Gastroesophageal sphincter (tissue), 4 donors: ENCODE measurements around the gene C10orf90. TPM values are rescaled to one million over a fixed set of nuclear protein-coding genes. Genes with fewer than 3 reads are reported as not detected.

Experiments used
- ATAC-seq: fragments of 150-250 bp; one replicate; pipeline ENCODE4 v1.9.1; 2016; ENCODE audit warnings: mild to moderate bottlenecking, moderate library complexity
- H3K27ac ChIP-seq, 4 donors: fragments of 200-600 bp; sonication (generic) in 3 of 4; 1 replicate in 3 of 4; 2 replicates in 1 of 4; pipeline ENCODE4 v1.5.1; 2016 to 2019
- H3K27me3 ChIP-seq: fragments of 200-600 bp; sonication (generic); one replicate; pipeline ENCODE4 v1.5.1; 2019
- H3K36me3 ChIP-seq, 2 donors: fragments of 200-600 bp; sonication (generic); one replicate each; pipeline ENCODE4 v1.5.1; 2019; ENCODE audit warnings: control low read depth in 1 of 2
- H3K4me1 ChIP-seq, 3 donors: fragments of 200-600 bp; sonication (generic); 1 replicate in 2 of 3; 2 replicates in 1 of 3; pipeline ENCODE4 v1.5.1; 2016 to 2019; ENCODE audit warnings: control low read depth in 2 of 3
- H3K4me3 ChIP-seq, 2 donors: fragments of 200-600 bp; sonication (generic); one replicate each; pipeline ENCODE4 v1.5.1; 2019; ENCODE audit warnings: mild to moderate bottlenecking in 1 of 2, moderate library complexity in 1 of 2
- H3K9me3 ChIP-seq, 3 donors: fragments of 200-600 bp; sonication (generic); one replicate each; pipeline ENCODE4 v1.5.1; 2017 to 2019; ENCODE audit warnings: control low read depth in 2 of 3
- EP300 ChIP-seq: sonication (generic); formaldehyde crosslinking; IDR thresholded peaks from one replicate; pipeline ENCODE4 v1.6.1; 2017; ENCODE audit warnings: antibody characterized with exemption, mild to moderate bottlenecking
- POLR2A ChIP-seq, 2 donors: fragments of 450-650 bp; IDR thresholded peaks; one replicate each; pipeline ENCODE4 v1.6.1; 2017; ENCODE audit warnings: antibody characterized with exemption in 2 of 2, mild to moderate bottlenecking in 2 of 2, moderate library complexity in 1 of 2
- POLR2AphosphoS5 ChIP-seq: sonication (generic); formaldehyde crosslinking; IDR thresholded peaks from one replicate; pipeline ENCODE4 v1.6.1; 2017; ENCODE audit warnings: antibody characterized with exemption
- WGBS, 2 donors: methylation state at CpG; one replicate each; pipeline ENCODE4 v1.1.5; 2018; ENCODE audit warnings: low coverage in 1 of 2; 5-methylcytosine and 5-hydroxymethylcytosine counted together
- total RNA-seq, 4 donors: library from RNA; depleted of rRNA; stranded (reverse); fragments of >200 nt; gene quantifications; one replicate each; pipeline ENCODE4 v1.1.0, GENCODE V29; 2016
- TF ChIP-seq, protein P1 (sequence below), 4 experiments: fragments of 200-600 bp in 2 of 4; fragments of 450-650 bp in 2 of 4; sonication (generic) in 1 of 4; IDR thresholded peaks; one replicate each; pipeline ENCODE4 v1.5.1; 2017 to 2019; ENCODE audit warnings: antibody characterized with exemption in 4 of 4, mild to moderate bottlenecking in 2 of 4, moderate library complexity in 2 of 4

Gene C10orf90
- total RNA-seq, 4 donors from 2014 or later, result not detected

DNA sequence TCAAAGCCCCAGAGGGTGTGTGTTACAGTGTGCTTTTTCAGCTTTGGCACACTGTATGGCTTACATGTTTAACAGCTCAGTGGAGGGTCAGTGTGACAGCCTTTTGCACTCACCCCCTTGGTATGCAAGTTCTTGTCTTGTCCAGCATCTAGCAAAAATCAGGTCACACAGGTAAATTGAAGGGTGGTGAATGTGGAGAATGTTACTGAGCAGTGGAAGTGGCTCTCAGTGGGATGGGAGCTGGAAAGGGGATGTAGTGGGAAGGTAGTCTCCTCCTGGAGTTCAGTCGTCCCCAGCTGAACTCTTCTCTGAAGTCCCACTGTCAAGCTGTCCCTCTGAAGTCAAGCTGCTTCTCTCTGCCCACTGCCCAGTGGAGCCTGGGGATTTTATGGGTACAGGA lies 21.0 kb upstream of the C10orf90 start:
- Histone ChIP-seq H3K27me3 (peaks cover 7% of the 10 kb centered on the region), H3K36me3 (no peaks in the 10 kb centered on the region), H3K9me3 (peaks cover 0 to 17% (median 0%) of the 10 kb centered on the region in 3 donors), H3K4me1 (no peaks in the 10 kb centered on the region), H3K27ac (no peak overlapping the region), H3K4me3 (no peak overlapping the region)
- no peak for ATAC-seq
- no peak for TF ChIP-seq EP300
- TF ChIP-seq, protein P1, sequence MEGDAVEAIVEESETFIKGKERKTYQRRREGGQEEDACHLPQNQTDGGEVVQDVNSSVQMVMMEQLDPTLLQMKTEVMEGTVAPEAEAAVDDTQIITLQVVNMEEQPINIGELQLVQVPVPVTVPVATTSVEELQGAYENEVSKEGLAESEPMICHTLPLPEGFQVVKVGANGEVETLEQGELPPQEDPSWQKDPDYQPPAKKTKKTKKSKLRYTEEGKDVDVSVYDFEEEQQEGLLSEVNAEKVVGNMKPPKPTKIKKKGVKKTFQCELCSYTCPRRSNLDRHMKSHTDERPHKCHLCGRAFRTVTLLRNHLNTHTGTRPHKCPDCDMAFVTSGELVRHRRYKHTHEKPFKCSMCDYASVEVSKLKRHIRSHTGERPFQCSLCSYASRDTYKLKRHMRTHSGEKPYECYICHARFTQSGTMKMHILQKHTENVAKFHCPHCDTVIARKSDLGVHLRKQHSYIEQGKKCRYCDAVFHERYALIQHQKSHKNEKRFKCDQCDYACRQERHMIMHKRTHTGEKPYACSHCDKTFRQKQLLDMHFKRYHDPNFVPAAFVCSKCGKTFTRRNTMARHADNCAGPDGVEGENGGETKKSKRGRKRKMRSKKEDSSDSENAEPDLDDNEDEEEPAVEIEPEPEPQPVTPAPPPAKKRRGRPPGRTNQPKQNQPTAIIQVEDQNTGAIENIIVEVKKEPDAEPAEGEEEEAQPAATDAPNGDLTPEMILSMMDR (IDR thresholded peaks at IDR 0.05), result no peak
- TF ChIP-seq POLR2A (IDR thresholded peaks at IDR 0.05), result no peak
- no CpG with 5 or more reads among the region's 1 CpG for WGBS, 2 donors

DNA sequence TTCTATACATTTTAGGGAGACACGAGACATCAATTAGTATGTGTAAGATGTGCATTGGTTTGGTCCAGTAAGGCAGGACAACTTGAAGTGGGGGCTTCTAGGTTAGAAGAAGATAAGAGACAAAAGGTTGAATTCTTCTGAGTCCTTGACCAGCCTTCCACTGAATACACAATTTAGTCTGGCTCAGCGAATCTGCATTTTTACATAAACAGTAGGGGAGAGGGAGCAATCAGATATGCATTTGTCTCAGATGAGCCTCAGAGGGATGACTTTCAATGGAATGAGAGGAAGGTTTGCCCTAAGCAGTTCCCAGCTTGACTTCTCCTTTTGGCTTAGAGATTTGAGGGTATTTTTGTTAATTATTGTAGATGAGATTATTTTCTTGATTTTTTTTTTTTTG lies 20.0 kb upstream of the C10orf90 start:
- WGBS, 2 donors, result 34 to 55% methylated on average over 2 of the region's 2 CpGs
- no peak for ATAC-seq
- no peaks in the 10 kb centered on the region for H3K36me3 ChIP-seq
- TF ChIP-seq POLR2AphosphoS5 (no peak), POLR2A (IDR thresholded peaks at IDR 0.05) (no peak), EP300 (no peak)
- TF ChIP-seq, protein P1 (IDR thresholded peaks at IDR 0.05), result no peak
- peaks cover 7% of the 10 kb centered on the region for H3K27me3 ChIP-seq
- H3K27ac ChIP-seq, result no peak overlapping the region
- no peaks in the 10 kb centered on the region for H3K4me1 ChIP-seq
- no peak overlapping the region for H3K4me3 ChIP-seq
- peaks cover 0 to 17% (median 0%) of the 10 kb centered on the region in 3 donors for H3K9me3 ChIP-seq

DNA sequence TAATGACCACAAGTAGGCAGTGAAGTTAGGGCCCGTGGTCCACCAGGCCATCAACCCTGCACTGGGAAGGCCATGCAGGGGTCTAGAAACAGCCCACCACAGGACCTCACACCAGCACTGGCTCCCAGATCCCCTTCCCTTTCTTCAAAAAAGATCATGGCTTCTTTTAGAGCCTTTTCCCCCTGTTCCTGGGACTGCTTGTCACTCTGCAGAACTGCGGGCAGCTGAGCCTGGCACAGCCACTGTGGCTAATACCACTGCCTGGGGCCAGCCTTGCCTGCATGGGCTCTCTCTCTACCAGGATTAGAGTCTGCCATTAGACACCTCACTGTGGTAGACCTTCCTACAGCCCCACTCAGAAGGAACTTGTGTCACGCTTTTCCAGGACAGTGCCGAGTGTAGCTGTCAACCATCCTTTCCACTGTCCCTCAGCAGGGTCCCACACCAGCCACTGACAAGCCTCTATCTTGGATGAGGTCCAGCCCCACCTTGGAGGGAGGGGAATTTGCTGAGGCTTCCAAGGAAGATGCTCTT lies 19.0 kb upstream of the C10orf90 start:
- no peak for ATAC-seq
- no peak overlapping the region for H3K4me3 ChIP-seq
- no peaks in the 10 kb centered on the region for H3K4me1 ChIP-seq
- H3K27ac ChIP-seq, result no peak overlapping the region
- WGBS, 2 donors, result 92% methylated on average over 2 of the region's 4 CpGs; no CpG with 5 or more reads in 1 of the 2 donors
- H3K36me3 ChIP-seq, result no peaks in the 10 kb centered on the region
- H3K9me3 ChIP-seq, result peaks cover 0 to 17% (median 0%) of the 10 kb centered on the region in 3 donors
- TF ChIP-seq, protein P1 (IDR thresholded peaks at IDR 0.05), result no peak
- TF ChIP-seq EP300, result no peak
- no peak for TF ChIP-seq POLR2AphosphoS5
- TF ChIP-seq POLR2A (IDR thresholded peaks at IDR 0.05), result no peak
- H3K27me3 ChIP-seq, result peaks cover 7% of the 10 kb centered on the region

DNA sequence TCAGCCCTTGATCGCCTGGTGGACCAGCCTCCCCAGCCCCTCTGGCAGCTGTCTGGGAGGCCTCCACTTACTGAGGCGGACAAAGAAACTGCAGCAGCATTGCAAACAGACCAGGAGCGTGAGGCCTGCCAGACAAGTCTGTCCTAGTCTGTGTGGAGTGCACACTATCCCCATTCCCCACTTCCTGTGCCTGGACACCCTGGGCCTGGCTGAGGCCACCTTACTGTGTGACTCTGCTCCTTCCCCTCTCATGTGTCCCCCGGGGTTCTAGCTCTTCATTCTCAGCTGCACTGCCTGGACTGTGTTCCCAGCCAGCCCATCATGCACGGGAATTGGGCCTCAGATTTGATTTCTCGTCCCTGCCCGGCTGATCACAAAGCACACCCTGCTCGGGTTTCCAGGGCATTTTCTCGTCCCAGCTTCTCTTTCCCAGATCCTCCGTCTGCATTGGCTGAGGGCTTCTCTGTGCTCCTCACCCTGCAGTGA lies 16.7 kb upstream of the C10orf90 start:
- H3K27ac ChIP-seq, result no peak overlapping the region
- TF ChIP-seq POLR2A (IDR thresholded peaks at IDR 0.05) (no peak), POLR2AphosphoS5 (no peak), EP300 (no peak)
- TF ChIP-seq, protein P1 (IDR thresholded peaks at IDR 0.05), result no peak
- peaks cover 7% of the 10 kb centered on the region for H3K27me3 ChIP-seq
- peaks cover 0 to 10% (median 0%) of the 10 kb centered on the region in 3 donors for H3K9me3 ChIP-seq
- WGBS, 2 donors, result 59% methylated on average over 4 of the region's 10 CpGs; no CpG with 5 or more reads in 1 of the 2 donors
- H3K4me3 ChIP-seq, result no peak overlapping the region
- no peaks in the 10 kb centered on the region for H3K36me3 ChIP-seq
- H3K4me1 ChIP-seq, result no peaks in the 10 kb centered on the region
- ATAC-seq, result no peak

DNA sequence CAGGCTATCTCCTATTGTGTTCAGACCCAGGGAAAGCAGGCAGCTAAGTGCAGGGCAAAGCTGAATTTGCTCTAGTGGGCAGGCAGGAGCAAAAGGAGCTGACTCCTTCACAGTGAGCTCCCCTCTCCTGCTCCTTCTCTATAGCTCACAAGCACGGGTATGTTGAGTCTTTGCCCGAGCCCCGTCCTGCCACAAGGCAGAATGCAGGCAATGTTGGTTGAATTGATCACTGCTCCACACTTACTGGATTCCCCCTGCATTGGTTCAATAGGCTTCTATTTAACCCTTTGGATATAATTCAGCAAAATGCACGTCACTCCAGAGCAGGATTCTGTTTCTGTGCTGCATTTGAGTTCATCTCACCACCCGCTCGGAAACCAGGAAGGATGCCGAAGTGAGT lies 16.2 kb upstream of the C10orf90 start:
- Histone ChIP-seq H3K27me3 (peaks cover 7% of the 10 kb centered on the region), H3K9me3 (peaks cover 0 to 7% (median 0%) of the 10 kb centered on the region in 3 donors), H3K4me1 (no peaks in the 10 kb centered on the region), H3K27ac (no peak overlapping the region), H3K4me3 (no peak overlapping the region), H3K36me3 (no peaks in the 10 kb centered on the region)
- no peak for TF ChIP-seq EP300
- TF ChIP-seq, protein P1 (IDR thresholded peaks at IDR 0.05), result no peak
- no peak for TF ChIP-seq POLR2AphosphoS5
- no peak for TF ChIP-seq POLR2A (IDR thresholded peaks at IDR 0.05)
- ATAC-seq, result no peak
- WGBS, 2 donors, result 60 to 72% methylated on average over 3 of the region's 7 CpGs
